Measurements from ENCODE around the gene IDNK.

IDNK gene

GRCh38 chr9:83633255-83633654 is 10.3 kb downstream of the IDNK start:
- no peak overlapping the region for H3K4me3 ChIP-seq (ENCODE audit: low read depth, low read length)
- DNase-seq (ENCODE audit: low read depth): no peak
- no peak for TF ChIP-seq CTCF (IDR thresholded peaks at IDR 0.05; ENCODE audit: insufficient read depth, low read depth, low read length, missing control alignments)

GRCh38 chr9:83633676-83634075 is 10.7 kb downstream of the IDNK start:
- H3K4me3 ChIP-seq (ENCODE audit: low read depth, low read length): no peak overlapping the region
- TF ChIP-seq CTCF (IDR thresholded peaks at IDR 0.05; ENCODE audit: insufficient read depth, low read depth, low read length, missing control alignments): no peak
- DNase-seq (ENCODE audit: low read depth): no peak

- no peak for TF ChIP-seq CTCF (IDR thresholded peaks at IDR 0.05; ENCODE audit: insufficient read depth, low read depth, low read length, missing control alignments)
- DNase-seq (ENCODE audit: low read depth): no peak
These were observed 13.9 kb downstream of the IDNK start for GRCh38 chr9:83636813-83637212.

GRCh38 chr9:83637389-83637788 is 14.4 kb downstream of the IDNK start:
- TF ChIP-seq CTCF (IDR thresholded peaks at IDR 0.05; ENCODE audit: insufficient read depth, low read depth, low read length, missing control alignments): no peak
- DNase-seq (ENCODE audit: low read depth): no peak
- no peak overlapping the region for H3K4me3 ChIP-seq (ENCODE audit: low read depth, low read length)

More at GRCh38 chr9:83636813-83637212, 13.9 kb downstream of the IDNK start:
- no peak overlapping the region for H3K4me3 ChIP-seq (ENCODE audit: low read depth, low read length)

GRCh38 chr9:83639266-83639665 is 16.3 kb downstream of the IDNK start:
- DNase-seq (ENCODE audit: low read depth): no peak
- TF ChIP-seq CTCF (IDR thresholded peaks at IDR 0.05; ENCODE audit: insufficient read depth, low read depth, low read length, missing control alignments): no peak
- H3K4me3 ChIP-seq (ENCODE audit: low read depth, low read length): no peak overlapping the region

- no peak overlapping the region for H3K4me3 ChIP-seq (ENCODE audit: low read depth, low read length)
- TF ChIP-seq CTCF (IDR thresholded peaks at IDR 0.05; ENCODE audit: insufficient read depth, low read depth, low read length, missing control alignments): no peak
- DNase-seq (ENCODE audit: low read depth): no peak
These were observed 19.9 kb downstream of the IDNK start for GRCh38 chr9:83642793-83643192.

GRCh38 chr9:83646500-83647239 is 23.7 kb downstream of the IDNK start:
- H3K4me3 ChIP-seq (ENCODE audit: low read depth, low read length): no peak overlapping the region
- TF ChIP-seq CTCF (IDR thresholded peaks at IDR 0.05; ENCODE audit: insufficient read depth, low read depth, low read length, missing control alignments): no peak
- no peak for DNase-seq (ENCODE audit: low read depth)
